ENCODE data around the gene ZKSCAN4.

- no peak for TF ChIP-seq POLR2A (IDR thresholded peaks at IDR 0.05)
- TF ChIP-seq CTCF (IDR thresholded peaks at IDR 0.05), result no peak
Measured at GRCh38 chr6:28235912-28236452, 16.1 kb downstream of the ZKSCAN4 start.
